HepG2 (cell line): ENCODE results near the gene UCKL1. TPM values are rescaled to one million over a fixed set of nuclear protein-coding genes. Genes with fewer than 3 reads are reported as not detected.
A peak's percentile ranks its signal among the peaks of the same experiment; 100 is the strongest.

Source experiments
- KLF13 ChIP-seq: sonication (generic); formaldehyde crosslinking; IDR thresholded peaks from 2 replicates; pipeline ENCODE4 v1.4.0; 2020; ENCODE audit warnings: mild to moderate bottlenecking, missing genetic modification reagents
- NFYC ChIP-seq: IDR thresholded peaks from 2 replicates; pipeline ENCODE4 v1.6.1; 2016; ENCODE audit warnings: missing genetic modification reagents, missing compliant biosample characterization
- PITX1 ChIP-seq: sonication (generic); formaldehyde crosslinking; IDR thresholded peaks from 2 replicates; pipeline ENCODE4 v1.5.1; 2020; ENCODE audit warnings: mild to moderate bottlenecking, missing genetic modification reagents
- SALL1 ChIP-seq: sonication (generic); formaldehyde crosslinking; IDR thresholded peaks from 2 replicates; pipeline ENCODE4 v1.8.0; 2022; ENCODE audit warnings: mild to moderate bottlenecking, missing genetic modification reagents
- ZBTB38 ChIP-seq: sonication (generic); formaldehyde crosslinking; IDR thresholded peaks from 2 replicates; pipeline ENCODE4 v1.5.1; 2020; ENCODE audit warnings: mild to moderate bottlenecking, missing genetic modification reagents
- ZMYM4 ChIP-seq: sonication (generic); formaldehyde crosslinking; IDR thresholded peaks from 2 replicates; pipeline ENCODE4 v1.8.1; 2023; ENCODE audit warnings: mild to moderate bottlenecking, missing genetic modification reagents
- ZNF138 ChIP-seq: sonication (generic); formaldehyde crosslinking; IDR thresholded peaks from 2 replicates; pipeline ENCODE4 v1.5.0; 2020; ENCODE audit warnings: mild to moderate bottlenecking, low read depth, missing genetic modification reagents
- ZNF274 ChIP-seq: sonication (generic); formaldehyde crosslinking; IDR thresholded peaks from 2 replicates; pipeline ENCODE4 v1.5.1; 2020; ENCODE audit warnings: mild to moderate bottlenecking, missing genetic modification reagents
- ZNF280B ChIP-seq: sonication (generic); formaldehyde crosslinking; IDR thresholded peaks from 2 replicates; pipeline ENCODE4 v1.5.0; 2020; ENCODE audit warnings: missing genetic modification reagents, mild to moderate bottlenecking, borderline replicate concordance
- ZNF350 ChIP-seq: sonication (generic); formaldehyde crosslinking; IDR thresholded peaks from 2 replicates; pipeline ENCODE4 v1.4.0; 2020; ENCODE audit warnings: mild to moderate bottlenecking, low read depth, missing genetic modification reagents, borderline replicate concordance
- polyA plus RNA-seq, 8 experiments: library from polyadenylated mRNA; depleted of rRNA in 3 of 8; stranded (reverse) in 7 of 8; unstranded in 1 of 8; fragments of >200 nt; fragmentation: Illumina TruSeq in 4 of 8; extraction: Trizol in 4 of 8; gene quantifications; 2 replicates each; pipeline versions ENCODE4 v1.2.1 to v1.2.3, GENCODE V29; 2011 to 2016; ENCODE audit warnings: low read depth in 4 of 8, missing spikeins in 1 of 8, mixed read lengths in 1 of 8; ENCODE audit not compliant: insufficient read depth in 1 of 8
- total RNA-seq, 5 experiments: library from RNA; depleted of rRNA; stranded (reverse); fragments of >200 nt; fragmentation: Illumina TruSeq; extraction: Trizol; gene quantifications; 2 replicates each; pipeline ENCODE4 v1.2.3, GENCODE V29; 2016; ENCODE audit warnings: low read depth in 1 of 5
- TF ChIP-seq, protein P1 (sequence below): sonication (generic); formaldehyde crosslinking; IDR thresholded peaks from 2 replicates; pipeline ENCODE4 v1.8.0; 2023; ENCODE audit warnings: mild to moderate bottlenecking, missing genetic modification reagents
- TF ChIP-seq, protein P2 (sequence below): sonication (generic); formaldehyde crosslinking; IDR thresholded peaks from 2 replicates; pipeline ENCODE4 v1.4.0; 2020; ENCODE audit warnings: missing genetic modification reagents
- TF ChIP-seq, protein P3 (sequence below): sonication (generic); formaldehyde crosslinking; IDR thresholded peaks from 2 replicates; pipeline ENCODE4 v1.5.1; 2020; ENCODE audit warnings: missing genetic modification reagents, mild to moderate bottlenecking, borderline replicate concordance
- TF ChIP-seq, protein P4 (sequence below): sonication (generic); formaldehyde crosslinking; IDR thresholded peaks from 2 replicates; pipeline ENCODE4 v1.4.0; 2020; ENCODE audit warnings: mild to moderate bottlenecking, missing genetic modification reagents, borderline replicate concordance

The UCKL1 gene
- total and polyA plus RNA-seq, 2 of the 13 experiments (the other 11 are each of a cell fraction or from before 2014, with no cell fraction given), result 50.2 to 126 TPM

GRCh38 chr20:63908008-63908682 is 48.1 kb downstream of the UCKL1 start (continued):
- TF ChIP-seq ZBTB38 (peak; percentile 42; the same call in 1 of the 2 replicates), ZNF350 (CRISPR knock-in tag) (no peak), ZMYM4 (CRISPR knock-in tag) (no peak), ZNF138 (CRISPR knock-in tag) (no peak), NFYC (CRISPR knock-in tag) (0 out of 2 replicates have a peak, but pooled peaks have one; percentile 26), ZNF274 (CRISPR knock-in tag) (0 out of 2 replicates have a peak, but pooled peaks have one; percentile 40), PITX1 (CRISPR knock-in tag) (no peak), KLF13 (CRISPR knock-in tag) (peak; percentile 54; the same call in 1 of the 2 replicates), ZNF280B (CRISPR knock-in tag) (0 out of 2 replicates have a peak, but pooled peaks have one; percentile 22), SALL1 (CRISPR knock-in tag) (peak; percentile 35; the same call in 1 of the 2 replicates)
- TF ChIP-seq, protein P1, sequence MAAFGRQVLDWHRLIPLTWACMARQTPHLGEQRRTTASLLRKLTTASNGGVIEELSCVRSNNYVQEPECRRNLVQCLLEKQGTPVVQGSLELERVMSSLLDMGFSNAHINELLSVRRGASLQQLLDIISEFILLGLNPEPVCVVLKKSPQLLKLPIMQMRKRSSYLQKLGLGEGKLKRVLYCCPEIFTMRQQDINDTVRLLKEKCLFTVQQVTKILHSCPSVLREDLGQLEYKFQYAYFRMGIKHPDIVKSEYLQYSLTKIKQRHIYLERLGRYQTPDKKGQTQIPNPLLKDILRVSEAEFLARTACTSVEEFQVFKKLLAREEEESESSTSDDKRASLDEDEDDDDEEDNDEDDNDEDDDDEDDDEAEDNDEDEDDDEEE (CRISPR knock-in tag), result 0 out of 2 replicates have a peak, but pooled peaks have one; percentile 18
- TF ChIP-seq, protein P2, sequence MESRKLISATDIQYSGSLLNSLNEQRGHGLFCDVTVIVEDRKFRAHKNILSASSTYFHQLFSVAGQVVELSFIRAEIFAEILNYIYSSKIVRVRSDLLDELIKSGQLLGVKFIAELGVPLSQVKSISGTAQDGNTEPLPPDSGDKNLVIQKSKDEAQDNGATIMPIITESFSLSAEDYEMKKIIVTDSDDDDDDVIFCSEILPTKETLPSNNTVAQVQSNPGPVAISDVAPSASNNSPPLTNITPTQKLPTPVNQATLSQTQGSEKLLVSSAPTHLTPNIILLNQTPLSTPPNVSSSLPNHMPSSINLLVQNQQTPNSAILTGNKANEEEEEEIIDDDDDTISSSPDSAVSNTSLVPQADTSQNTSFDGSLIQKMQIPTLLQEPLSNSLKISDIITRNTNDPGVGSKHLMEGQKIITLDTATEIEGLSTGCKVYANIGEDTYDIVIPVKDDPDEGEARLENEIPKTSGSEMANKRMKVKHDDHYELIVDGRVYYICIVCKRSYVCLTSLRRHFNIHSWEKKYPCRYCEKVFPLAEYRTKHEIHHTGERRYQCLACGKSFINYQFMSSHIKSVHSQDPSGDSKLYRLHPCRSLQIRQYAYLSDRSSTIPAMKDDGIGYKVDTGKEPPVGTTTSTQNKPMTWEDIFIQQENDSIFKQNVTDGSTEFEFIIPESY (CRISPR knock-in tag), result peak; percentile 24; the same call in 1 of the 2 replicates
- TF ChIP-seq, protein P3, sequence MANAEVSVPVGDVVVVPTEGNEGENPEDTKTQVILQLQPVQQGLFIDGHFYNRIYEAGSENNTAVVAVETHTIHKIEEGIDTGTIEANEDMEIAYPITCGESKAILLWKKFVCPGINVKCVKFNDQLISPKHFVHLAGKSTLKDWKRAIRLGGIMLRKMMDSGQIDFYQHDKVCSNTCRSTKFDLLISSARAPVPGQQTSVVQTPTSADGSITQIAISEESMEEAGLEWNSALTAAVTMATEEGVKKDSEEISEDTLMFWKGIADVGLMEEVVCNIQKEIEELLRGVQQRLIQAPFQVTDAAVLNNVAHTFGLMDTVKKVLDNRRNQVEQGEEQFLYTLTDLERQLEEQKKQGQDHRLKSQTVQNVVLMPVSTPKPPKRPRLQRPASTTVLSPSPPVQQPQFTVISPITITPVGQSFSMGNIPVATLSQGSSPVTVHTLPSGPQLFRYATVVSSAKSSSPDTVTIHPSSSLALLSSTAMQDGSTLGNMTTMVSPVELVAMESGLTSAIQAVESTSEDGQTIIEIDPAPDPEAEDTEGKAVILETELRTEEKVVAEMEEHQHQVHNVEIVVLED (CRISPR knock-in tag), result no peak
- TF ChIP-seq, protein P4, sequence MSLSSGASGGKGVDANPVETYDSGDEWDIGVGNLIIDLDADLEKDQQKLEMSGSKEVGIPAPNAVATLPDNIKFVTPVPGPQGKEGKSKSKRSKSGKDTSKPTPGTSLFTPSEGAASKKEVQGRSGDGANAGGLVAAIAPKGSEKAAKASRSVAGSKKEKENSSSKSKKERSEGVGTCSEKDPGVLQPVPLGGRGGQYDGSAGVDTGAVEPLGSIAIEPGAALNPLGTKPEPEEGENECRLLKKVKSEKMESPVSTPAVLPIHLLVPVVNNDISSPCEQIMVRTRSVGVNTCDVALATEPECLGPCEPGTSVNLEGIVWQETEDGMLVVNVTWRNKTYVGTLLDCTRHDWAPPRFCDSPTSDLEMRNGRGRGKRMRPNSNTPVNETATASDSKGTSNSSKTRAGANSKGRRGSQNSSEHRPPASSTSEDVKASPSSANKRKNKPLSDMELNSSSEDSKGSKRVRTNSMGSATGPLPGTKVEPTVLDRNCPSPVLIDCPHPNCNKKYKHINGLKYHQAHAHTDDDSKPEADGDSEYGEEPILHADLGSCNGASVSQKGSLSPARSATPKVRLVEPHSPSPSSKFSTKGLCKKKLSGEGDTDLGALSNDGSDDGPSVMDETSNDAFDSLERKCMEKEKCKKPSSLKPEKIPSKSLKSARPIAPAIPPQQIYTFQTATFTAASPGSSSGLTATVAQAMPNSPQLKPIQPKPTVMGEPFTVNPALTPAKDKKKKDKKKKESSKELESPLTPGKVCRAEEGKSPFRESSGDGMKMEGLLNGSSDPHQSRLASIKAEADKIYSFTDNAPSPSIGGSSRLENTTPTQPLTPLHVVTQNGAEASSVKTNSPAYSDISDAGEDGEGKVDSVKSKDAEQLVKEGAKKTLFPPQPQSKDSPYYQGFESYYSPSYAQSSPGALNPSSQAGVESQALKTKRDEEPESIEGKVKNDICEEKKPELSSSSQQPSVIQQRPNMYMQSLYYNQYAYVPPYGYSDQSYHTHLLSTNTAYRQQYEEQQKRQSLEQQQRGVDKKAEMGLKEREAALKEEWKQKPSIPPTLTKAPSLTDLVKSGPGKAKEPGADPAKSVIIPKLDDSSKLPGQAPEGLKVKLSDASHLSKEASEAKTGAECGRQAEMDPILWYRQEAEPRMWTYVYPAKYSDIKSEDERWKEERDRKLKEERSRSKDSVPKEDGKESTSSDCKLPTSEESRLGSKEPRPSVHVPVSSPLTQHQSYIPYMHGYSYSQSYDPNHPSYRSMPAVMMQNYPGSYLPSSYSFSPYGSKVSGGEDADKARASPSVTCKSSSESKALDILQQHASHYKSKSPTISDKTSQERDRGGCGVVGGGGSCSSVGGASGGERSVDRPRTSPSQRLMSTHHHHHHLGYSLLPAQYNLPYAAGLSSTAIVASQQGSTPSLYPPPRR (CRISPR knock-in tag), result 0 out of 2 replicates have a peak, but pooled peaks have one; percentile 12
